HG03558 (cell line): Measurements from ENCODE around the gene FRMD1.
"Not testable (repeated sequence)": the region's sequence is repeated elsewhere in the genome, so short reads cannot be mapped to it uniquely, and the experiment has no call there.

ENCODE experiments used
- ATAC-seq: cut with Tn5 transposase; IDR thresholded peaks from one replicate; pipeline ENCODE4 v1.9.1; 2021; ENCODE audit warnings: moderate number of reproducible peaks; ENCODE audit not compliant: unreplicated experiment; ENCODE audit errors: extremely low read depth

FRMD1 gene

GRCh38 chr6:168082860-168083513 is 4.0 kb upstream of the FRMD1 start:
- no peak for ATAC-seq

DNA sequence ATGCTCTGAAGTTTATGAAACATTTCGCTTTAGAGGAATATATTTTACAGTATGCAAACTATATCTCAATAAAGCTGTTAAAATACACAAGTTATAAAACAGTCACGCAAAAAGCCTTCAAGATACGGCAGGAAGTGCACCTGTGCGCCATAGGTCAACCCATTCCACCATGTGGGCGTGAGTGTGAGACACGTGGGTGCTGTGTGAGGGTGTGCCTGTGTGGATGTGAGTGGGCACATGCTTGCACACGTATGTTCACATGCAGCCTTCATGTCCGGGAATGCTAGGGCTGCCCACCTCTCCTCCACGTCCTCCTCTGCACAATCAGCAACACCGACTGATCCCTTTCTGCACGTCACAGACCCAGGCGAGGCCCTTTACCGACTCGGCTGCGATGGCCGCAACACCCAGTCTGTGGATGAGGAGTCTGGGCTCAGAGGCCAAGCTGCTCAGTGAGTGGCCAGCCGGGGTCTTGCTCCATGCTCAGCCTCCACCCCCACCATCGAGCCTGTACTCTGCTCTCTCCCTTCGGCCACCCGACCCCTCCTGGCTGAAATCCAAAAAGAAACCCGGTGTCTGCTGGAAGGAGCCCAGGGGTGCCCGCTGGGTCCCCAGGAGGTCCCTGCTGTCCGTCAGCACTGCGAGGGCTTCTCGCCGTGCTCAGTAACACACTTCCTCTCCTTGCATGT is 3.0 kb upstream of the FRMD1 start:
- ATAC-seq: no peak

GRCh38 chr6:168080393-168081077 is 1.5 kb upstream of the FRMD1 start:
- ATAC-seq: no peak

DNA sequence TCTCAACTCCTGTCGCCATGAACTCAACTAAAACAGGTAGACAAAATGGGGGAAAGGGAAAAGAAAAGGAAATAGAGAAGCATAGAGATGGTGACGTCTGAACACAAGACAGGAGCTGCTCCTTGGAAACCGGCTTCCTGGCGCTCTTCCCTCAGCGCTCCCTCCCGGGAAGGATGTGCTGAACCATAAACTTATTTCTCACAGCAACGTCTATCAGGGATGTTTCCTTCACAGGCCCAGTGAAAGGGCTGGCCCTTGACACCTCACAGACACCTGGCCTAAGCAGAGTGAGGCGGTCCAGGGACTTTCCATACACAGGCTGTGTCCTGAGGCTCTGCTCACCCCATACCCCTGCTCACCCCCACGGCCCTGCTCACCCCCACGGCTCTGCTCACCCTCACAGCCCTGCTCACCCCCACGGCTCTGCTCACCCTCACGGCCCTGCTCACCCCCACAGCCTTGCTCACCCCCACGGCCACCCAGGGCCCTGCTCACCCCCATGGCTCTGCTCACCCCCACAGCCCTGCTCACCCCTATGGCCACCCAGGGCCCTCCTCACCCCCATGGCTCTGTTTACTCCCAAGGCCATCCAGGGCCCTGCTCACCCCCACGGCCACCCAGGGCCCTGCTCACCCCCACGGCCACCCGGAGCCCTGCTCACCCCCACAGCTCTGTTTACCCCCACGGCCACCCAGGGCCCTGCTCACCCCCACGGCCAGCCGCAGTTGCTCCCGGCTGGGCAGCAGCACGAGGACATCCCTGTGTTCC is 653 bp downstream of the FRMD1 start:
- ATAC-seq: no peak

GRCh38 chr6:168077401-168077800 is 1.6 kb downstream of the FRMD1 start:
- ATAC-seq: not testable (repeated sequence)

DNA sequence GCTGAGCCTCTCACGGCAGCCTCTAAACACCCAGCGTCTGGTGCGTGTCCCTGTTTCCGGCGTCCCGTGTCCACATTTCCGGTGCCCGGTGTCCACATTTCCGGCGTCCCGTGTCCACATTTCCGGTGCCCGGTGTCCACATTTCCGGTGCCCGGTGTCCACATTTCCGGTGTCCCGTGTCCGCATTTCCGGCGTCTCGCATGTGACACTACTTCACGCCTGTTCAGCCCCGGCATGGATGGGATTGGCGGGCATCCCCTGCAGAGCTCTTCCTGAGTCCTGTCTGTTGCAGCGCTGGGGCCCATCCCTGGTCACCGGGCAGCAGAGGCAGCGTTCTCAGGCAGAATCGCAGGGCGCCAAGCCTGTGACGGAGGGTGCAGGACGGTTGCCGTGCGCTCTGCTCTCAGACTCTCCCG is 3.2 kb downstream of the FRMD1 start:
- no peak for ATAC-seq

DNA sequence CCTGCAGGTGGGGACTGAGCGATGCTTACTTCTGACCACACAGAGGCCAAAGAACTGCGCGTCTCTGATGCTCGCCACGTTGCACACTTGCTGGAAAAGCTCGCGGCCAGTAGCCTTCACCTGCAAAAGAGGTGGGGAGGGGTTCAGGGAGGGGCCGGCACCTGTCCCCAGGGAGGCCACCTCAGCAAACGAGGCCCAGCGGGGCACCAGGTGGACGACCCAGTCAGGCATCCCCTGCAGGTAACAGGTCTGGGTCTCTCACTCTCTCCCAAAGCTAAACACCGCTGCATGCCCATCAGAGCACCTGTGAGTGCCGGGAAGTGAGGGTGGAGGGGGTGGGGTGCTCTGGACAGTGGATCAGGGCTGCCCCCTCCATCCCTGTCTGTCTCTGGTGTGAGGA is 3.8 kb downstream of the FRMD1 start:
- ATAC-seq: no peak

DNA sequence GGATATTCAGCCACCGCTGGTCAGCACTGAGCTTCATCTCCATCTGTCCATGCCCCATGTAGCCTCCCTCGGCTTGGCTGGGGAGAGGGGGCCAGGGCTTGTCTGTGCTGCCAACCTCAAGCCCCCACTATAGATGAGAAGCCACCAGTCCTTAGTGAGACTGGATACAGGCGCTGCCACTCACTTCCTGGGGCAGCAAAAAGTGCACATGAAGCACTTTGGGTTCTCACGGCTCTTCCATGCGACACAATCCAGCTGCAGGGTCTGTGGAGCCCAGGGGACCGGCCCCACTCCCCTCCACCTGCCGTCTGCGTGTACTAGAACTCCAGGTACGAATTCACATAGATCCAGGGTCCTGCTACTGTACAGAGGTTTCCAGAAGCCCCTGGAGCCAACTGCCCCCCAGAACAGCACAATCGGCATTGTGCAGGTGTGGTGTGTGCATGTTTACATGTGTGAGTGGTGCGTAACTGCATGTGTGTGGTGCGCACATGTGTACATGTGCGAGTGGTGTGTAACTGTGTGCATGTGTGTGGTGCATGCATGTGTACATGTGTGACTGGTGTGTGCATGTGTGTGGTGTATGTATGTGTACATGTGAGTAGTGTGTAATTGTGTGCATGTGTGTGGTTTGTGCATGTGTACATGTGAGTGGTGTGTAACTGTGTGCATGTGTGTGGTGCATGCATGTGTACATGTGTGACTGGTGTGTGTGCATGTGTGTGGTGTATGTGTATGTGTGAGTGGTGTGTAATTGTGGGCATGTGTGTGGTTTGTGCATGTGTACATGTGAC is 4.9 kb downstream of the FRMD1 start:
- ATAC-seq: no peak

DNA sequence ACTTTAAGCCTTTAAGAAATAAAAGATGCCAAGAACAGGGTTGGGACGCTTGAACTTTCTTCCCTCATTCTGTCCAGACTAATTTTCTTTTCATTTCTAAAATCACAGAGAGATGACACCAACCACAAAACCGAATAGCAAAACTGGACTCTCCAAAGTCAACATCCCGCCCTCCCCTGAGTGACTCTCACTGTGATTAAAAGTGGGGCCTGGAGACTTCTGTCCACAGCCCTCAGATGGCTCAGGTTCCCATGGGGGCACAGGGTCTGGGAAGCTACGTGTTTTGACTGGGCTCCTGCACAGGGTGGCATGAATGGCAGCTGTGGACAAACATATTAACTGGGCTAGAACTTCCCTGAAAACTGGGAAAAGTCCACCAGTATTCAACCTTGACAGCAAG is 6.3 kb downstream of the FRMD1 start:
- no peak for ATAC-seq

DNA sequence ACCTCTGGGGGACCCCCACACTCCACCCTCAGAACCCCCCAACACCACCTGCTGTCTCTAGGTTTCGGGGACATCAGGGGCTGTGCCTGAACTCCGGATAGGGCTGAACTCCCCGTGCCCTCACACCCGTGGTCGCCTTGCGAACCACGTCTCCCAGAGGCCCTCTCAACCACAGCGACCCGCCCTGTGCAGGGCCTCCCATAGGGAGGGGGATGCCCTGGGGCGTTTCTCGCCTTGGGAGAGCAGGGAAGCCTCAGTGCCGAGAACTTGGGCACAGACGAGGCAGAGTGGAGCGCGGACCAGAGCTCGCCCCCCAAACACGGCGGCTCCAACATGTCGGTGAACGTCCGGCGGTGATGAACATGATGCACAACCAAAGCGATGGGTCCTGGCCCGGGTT is 6.8 kb downstream of the FRMD1 start:
- ATAC-seq: no peak

- ATAC-seq: no peak
These were observed 7.4 kb downstream of the FRMD1 start for GRCh38 chr6:168071620-168072019.

- ATAC-seq: no peak
These were observed 8.2 kb downstream of the FRMD1 start for GRCh38 chr6:168070804-168071203.

DNA sequence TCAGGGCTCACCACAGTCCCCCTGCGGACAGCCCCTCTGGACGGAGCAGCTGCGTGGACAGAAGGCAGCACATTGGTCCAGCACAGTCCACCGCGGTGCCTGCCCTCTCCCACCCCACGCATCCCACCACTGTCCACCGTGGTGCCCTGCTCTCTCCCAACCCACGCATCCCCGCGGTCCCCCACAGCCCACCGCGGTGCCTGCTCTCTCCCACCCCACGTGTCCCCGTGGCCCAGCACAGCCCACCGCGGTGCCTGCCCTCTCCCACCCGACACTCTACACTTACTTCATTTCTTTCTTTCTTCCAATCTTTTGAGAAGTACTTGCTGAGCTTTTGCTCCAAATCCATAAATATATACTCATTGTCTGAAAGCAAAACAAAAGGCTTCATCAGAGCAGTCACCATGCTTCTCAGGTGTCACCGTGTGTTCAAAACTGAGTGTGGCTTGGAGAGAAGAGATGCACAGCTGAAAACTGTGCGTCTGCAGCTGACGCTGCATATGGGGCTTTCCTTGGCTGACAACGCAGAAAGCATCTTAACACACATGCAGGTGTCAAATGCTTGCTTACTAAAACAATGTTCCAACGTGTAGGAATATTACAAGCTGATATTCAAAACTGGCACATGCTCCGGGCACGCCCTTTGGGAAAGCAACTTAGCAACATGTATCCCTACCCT is 11.8 kb downstream of the FRMD1 start:
- no peak for ATAC-seq

GRCh38 chr6:168064226-168064807 is 14.7 kb downstream of the FRMD1 start:
- no peak for ATAC-seq

DNA sequence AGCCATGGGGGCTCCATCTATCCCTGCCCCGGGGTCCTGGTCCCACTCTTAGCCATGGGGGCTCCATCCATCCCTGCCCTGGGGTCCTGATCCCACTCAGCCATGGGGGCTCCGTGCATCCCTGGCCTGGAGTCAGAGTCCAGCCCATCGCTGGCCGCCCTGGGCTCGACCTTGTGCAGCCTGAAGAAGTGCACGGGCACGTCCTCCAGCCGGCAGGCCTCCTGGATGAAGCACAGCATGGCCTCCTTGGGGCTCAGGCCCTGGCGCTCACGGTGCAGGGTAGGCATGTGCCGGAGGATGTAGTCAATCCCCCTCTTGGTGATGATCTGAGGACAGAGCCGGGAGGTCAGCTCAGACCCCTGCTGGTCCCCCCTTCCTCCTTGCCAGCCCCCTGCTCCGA is 15.6 kb downstream of the FRMD1 start:
- no peak for ATAC-seq

- ATAC-seq: no peak
These were observed 16.4 kb downstream of the FRMD1 start for GRCh38 chr6:168062346-168063289.

GRCh38 chr6:168061269-168062210 is 17.5 kb downstream of the FRMD1 start:
- no peak for ATAC-seq
